Measurements from ENCODE around the gene G3BP2. TPM values are rescaled to one million over a fixed set of nuclear protein-coding genes. Genes with fewer than 3 reads are reported as not detected.

The G3BP2 gene
- total RNA-seq, 1 donor from 2014 or later = 65.5 TPM

GRCh38 chr4:75596061-75596460 lies 77.2 kb downstream of the G3BP2 start:
- intact Hi-C loops (cut with DNase I) = no loop called here
- ATAC-seq = no peak
- no peak for DNase-seq (ENCODE audit: missing footprints)

DNA sequence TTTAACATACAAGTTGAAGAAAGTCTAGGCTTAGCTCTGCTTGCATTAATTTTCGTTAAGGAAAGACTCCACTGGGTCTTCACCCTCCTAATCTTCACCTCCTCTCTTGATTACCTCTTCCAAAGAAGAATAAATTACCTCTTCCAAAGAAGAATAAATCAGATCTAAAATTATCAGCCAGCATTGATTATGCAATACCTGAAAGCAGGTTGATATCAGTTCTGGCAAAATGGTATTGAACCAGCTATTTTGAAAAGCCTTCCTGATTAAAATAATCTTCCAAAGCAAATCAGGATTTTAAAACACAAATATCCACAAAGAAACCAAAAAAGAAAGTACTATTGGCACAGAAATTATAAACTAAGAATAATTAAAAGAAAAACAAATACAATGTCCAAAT lies 79.8 kb downstream of the G3BP2 start:
- ATAC-seq = no peak
- intact Hi-C loops (cut with DNase I) = no loop called here
- DNase-seq (ENCODE audit: missing footprints) = no peak

Other genes with a start within 250 kb of the G3BP2 start
- 48.9 TPM for gene RCHY1, start 159.0 kb downstream of the G3BP2 start, total RNA-seq
- 20.8 TPM for gene THAP6, start 158.9 kb downstream of the G3BP2 start, total RNA-seq
- gene ODAPH, start 117.3 kb downstream of the G3BP2 start, total RNA-seq = not detected
- 0.11 TPM for gene CDKL2, start 42.9 kb downstream of the G3BP2 start, total RNA-seq
- gene USO1, start 51.2 kb upstream of the G3BP2 start, total RNA-seq = 85.0 TPM
- gene PPEF2, start 229.0 kb upstream of the G3BP2 start, total RNA-seq = not detected